ENCODE measurements around the gene PRDX3. TPM values are rescaled to one million over a fixed set of nuclear protein-coding genes. Genes with fewer than 3 reads are reported as not detected.

The PRDX3 gene
- total RNA-seq, 3 donors from 2014 or later (not counting 1 experiment from before 2014, with no cell fraction given) = 12.5 to 17.4 (median 15.3) TPM

DNA sequence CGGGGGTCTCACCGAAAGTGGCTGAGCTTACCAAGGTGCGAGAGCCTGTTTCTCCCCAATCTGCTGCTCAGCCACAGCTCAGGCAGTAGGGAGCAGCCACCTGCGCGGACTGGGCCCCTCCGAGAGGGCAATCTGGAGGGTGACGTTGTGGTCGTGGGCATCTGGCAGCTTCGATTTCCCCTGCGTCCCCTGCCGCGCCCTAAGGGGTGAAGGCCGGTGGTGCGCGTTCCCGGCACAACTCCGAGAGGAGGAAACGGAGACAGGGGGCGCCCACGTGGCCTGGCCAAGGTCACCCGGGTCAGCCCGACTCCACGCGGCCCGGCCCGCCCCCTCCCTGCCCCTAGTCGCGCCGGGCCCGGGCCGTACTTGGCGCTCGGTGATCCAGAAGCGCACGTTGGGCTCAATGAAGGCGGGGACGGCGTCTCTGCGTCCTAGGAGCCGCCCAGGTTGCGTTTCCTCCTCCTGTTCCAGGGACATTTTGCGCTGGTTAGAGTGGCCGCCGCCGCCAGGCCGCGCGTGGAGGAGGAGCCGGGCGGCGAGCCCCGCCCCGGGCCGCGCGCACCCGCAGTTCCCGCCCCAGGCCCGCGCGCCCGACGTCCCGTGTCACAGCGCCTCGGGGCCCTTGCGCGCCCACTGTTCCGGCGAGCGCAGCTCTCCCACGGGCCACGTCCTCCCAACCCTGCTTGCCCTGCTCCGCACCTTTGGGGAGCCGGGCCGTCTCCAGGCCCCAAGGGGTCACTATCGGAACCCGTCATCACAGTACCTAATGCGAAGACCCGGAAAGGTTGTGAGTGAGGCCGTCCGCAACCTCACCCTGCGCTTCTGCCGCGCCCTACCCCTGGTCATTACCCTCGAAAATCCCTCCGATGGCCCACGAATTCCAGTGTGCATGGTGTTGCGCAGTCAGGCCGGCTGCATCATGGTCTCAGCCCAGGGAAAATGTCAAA is 13.2 kb downstream of the PRDX3 start, which contains the start of gene SFXN4:
SFXN4 (minus strand) TSS at position 544 of the 947 bp plus-strand sequence; CDS start at position 477, 67 bp downstream.
- DNase-seq (peak; percentile 81 to 89), ATAC-seq (peak; percentile 94 to 97 (median 95))
- peak within 1 kb of the TSS; percentile 72 for H3K27ac ChIP-seq (ENCODE audit: low read length)
- no peaks in the 10 kb centered on the region for H3K9me3 ChIP-seq (ENCODE audit: control insufficient read depth, insufficient read depth, low read length)
- Mint-ChIP-seq H3K27ac (peak within 1 kb of the TSS; percentile 77 to 94), H3K36me3 (no peaks in the 10 kb centered on the region), H3K9me3 (no peaks in the 10 kb centered on the region), H3K4me1 (peaks cover 15 to 17% of the 10 kb centered on the region in 2 donors), H3K4me3 (peak within 1 kb of the TSS; percentile 89), H3K27me3 (ENCODE audit: low read depth in 2 of 2) (no peaks in the 10 kb centered on the region)
- peak within 1 kb of the TSS; percentile 72 for H3K4me3 ChIP-seq (ENCODE audit: low read length)
- TF ChIP-seq, protein P1, sequence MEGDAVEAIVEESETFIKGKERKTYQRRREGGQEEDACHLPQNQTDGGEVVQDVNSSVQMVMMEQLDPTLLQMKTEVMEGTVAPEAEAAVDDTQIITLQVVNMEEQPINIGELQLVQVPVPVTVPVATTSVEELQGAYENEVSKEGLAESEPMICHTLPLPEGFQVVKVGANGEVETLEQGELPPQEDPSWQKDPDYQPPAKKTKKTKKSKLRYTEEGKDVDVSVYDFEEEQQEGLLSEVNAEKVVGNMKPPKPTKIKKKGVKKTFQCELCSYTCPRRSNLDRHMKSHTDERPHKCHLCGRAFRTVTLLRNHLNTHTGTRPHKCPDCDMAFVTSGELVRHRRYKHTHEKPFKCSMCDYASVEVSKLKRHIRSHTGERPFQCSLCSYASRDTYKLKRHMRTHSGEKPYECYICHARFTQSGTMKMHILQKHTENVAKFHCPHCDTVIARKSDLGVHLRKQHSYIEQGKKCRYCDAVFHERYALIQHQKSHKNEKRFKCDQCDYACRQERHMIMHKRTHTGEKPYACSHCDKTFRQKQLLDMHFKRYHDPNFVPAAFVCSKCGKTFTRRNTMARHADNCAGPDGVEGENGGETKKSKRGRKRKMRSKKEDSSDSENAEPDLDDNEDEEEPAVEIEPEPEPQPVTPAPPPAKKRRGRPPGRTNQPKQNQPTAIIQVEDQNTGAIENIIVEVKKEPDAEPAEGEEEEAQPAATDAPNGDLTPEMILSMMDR (IDR thresholded peaks at IDR 0.05) = no peak
- H3K4me1 ChIP-seq (ENCODE audit: control insufficient read depth, insufficient read depth, low read length) = peaks cover 18% of the 10 kb centered on the region
- H3K27me3 ChIP-seq (ENCODE audit: control insufficient read depth, insufficient read depth, low read length) = no peaks in the 10 kb centered on the region
- WGBS (ENCODE audit: insufficient coverage) = under 1% methylated on average over 89 of the region's 90 CpGs
- peaks cover 25% of the 10 kb centered on the region for H3K36me3 ChIP-seq (ENCODE audit: control insufficient read depth, insufficient read depth, low read length)
- intact Hi-C loops (cut with micrococcal nuclease) = loop anchor here (1.0 kb wide), 2 partner anchors 13 to 45 kb away; partner anchors contain the start of gene PRDX3

DNA sequence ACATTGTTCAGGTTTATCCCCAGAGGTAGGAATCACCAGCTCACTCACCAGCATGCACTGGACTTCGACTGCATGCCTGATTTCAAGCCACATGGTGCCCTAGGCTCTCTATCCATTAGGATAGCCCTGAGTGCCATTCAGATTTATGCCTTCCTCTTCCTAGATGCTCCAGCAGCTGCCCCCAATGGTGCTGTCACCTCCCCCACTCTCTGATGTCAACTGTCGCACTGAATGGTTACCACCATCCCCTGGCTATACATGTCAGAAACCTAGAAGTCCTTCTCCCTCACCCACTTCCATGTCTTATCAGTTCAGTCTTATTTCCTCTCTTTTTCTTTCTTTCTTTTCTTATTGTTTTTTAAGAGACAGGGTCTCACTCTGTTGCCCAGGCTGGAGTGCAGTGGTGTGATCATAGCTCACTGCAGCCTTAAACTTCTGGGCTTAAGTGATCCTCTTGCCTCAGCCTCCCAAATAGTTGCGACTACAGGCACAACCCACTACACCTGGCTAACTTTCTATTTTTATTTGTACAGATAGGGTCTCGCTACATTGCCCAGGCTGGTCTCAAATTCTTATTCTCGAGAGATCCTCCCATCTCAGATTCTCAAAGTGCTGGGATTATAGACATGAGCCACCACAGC is 16.0 kb downstream of the PRDX3 start:
- intact Hi-C loops (cut with micrococcal nuclease) = no loop called here
- TF ChIP-seq, protein P1 (IDR thresholded peaks at IDR 0.05) = no peak
- H3K4me1 ChIP-seq (ENCODE audit: control insufficient read depth, insufficient read depth, low read length) = peaks cover 18% of the 10 kb centered on the region
- H3K27me3 ChIP-seq (ENCODE audit: control insufficient read depth, insufficient read depth, low read length) = no peaks in the 10 kb centered on the region
- no peaks in the 10 kb centered on the region for H3K9me3 ChIP-seq (ENCODE audit: control insufficient read depth, insufficient read depth, low read length)
- H3K4me1 Mint-ChIP-seq = peaks cover 15 to 17% of the 10 kb centered on the region in 2 donors
- no peak for DNase-seq
- no peaks in the 10 kb centered on the region for H3K27me3 Mint-ChIP-seq (ENCODE audit: low read depth in 2 of 2)
- peaks cover 14% of the 10 kb centered on the region for H3K36me3 ChIP-seq (ENCODE audit: control insufficient read depth, insufficient read depth, low read length)
- H3K27ac ChIP-seq (ENCODE audit: low read length) = no peak overlapping the region
- ATAC-seq = no peak
- WGBS (ENCODE audit: insufficient coverage) = 90% methylated on average over 5 of the region's 5 CpGs
- no peak overlapping the region for H3K4me3 ChIP-seq (ENCODE audit: low read length)
- no peak overlapping the region for H3K27ac Mint-ChIP-seq
- H3K9me3 Mint-ChIP-seq = no peaks in the 10 kb centered on the region
- no peaks in the 10 kb centered on the region for H3K36me3 Mint-ChIP-seq
- no peak overlapping the region for H3K4me3 Mint-ChIP-seq

DNA sequence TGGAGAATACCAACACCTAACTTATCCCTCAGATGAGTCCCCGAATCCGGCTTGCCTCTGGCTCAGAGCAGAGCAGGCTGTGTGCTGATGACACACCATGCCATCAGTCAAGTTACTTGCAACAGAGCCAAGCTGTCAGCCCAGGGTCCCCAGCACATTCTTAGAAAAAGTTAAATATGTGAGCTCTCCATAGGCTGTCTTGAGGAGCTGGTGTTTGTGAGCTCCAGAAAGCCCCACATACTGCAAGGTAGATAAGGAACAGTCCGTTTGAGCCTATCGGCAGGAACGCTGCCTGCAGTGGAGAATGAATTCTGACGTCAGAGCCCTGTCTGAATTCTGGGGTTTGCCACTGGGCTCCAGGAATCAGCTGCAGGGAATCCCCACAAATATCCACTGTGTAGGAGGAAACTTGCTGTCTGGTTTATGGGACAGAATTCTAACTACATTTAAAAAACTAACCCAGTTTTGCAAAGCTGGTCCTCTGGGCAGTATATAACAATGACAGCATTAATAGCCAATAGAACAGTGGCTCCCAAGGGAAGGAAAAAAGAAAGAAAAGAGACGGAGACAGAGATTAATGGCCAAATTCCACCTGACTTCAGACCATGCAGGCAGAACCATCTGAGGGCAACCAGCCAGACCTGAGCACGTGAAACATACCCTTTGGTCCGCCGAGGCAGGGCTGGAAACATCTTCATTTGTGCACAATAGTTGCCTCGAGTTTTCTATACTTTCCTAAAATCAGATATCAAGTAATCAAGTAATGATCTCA is 16.7 kb downstream of the PRDX3 start:
- H3K27me3 Mint-ChIP-seq (ENCODE audit: low read depth in 2 of 2) = no peaks in the 10 kb centered on the region
- no peak overlapping the region for H3K27ac Mint-ChIP-seq
- 95% methylated on average over 11 of the region's 11 CpGs for WGBS (ENCODE audit: insufficient coverage)
- peaks cover 14% of the 10 kb centered on the region for H3K36me3 ChIP-seq (ENCODE audit: control insufficient read depth, insufficient read depth, low read length)
- H3K9me3 Mint-ChIP-seq = no peaks in the 10 kb centered on the region
- H3K4me1 ChIP-seq (ENCODE audit: control insufficient read depth, insufficient read depth, low read length) = peaks cover 18% of the 10 kb centered on the region
- peaks cover 12 to 15% of the 10 kb centered on the region in 2 donors for H3K4me1 Mint-ChIP-seq
- no peak overlapping the region for H3K4me3 ChIP-seq (ENCODE audit: low read length)
- DNase-seq (no peak), ATAC-seq (no peak)
- H3K36me3 Mint-ChIP-seq = no peaks in the 10 kb centered on the region
- H3K4me3 Mint-ChIP-seq = no peak overlapping the region
- no peaks in the 10 kb centered on the region for H3K9me3 ChIP-seq (ENCODE audit: control insufficient read depth, insufficient read depth, low read length)
- H3K27ac ChIP-seq (ENCODE audit: low read length) = no peak overlapping the region
- intact Hi-C loops (cut with micrococcal nuclease) = no loop called here
- H3K27me3 ChIP-seq (ENCODE audit: control insufficient read depth, insufficient read depth, low read length) = no peaks in the 10 kb centered on the region
- TF ChIP-seq, protein P1 (IDR thresholded peaks at IDR 0.05) = no peak
